ENCODE results near the gene STIP1.
"Not testable (repeated sequence)": the region's sequence is repeated elsewhere in the genome, so short reads cannot be mapped to it uniquely, and the experiment has no call there.

Gene STIP1

GRCh38 chr11:64240435-64241240 lies 54.7 kb downstream of the STIP1 start, which contains the start of gene FKBP2:
Gene FKBP2 (plus strand): TSS chr11:64241095. CDS start chr11:64242388, 1,293 bp downstream.
- DNase-seq = peak; percentile 94

- no peak for DNase-seq
Measured at GRCh38 chr11:64241241-64241490, 55.2 kb downstream of the STIP1 start.

- peak; percentile 98 for DNase-seq
Measured at GRCh38 chr11:64241491-64242374, 55.8 kb downstream of the STIP1 start.

GRCh38 chr11:64243236-64243854 lies 57.4 kb downstream of the STIP1 start:
- DNase-seq = no peak

GRCh38 chr11:64244107-64244506 lies 58.1 kb downstream of the STIP1 start:
- DNase-seq = no peak

GRCh38 chr11:64244966-64245365 lies 59.0 kb downstream of the STIP1 start:
- DNase-seq = no peak

- DNase-seq = no peak
Measured at GRCh38 chr11:64245401-64245796, 59.4 kb downstream of the STIP1 start.

- DNase-seq = peak; percentile 65
Measured at GRCh38 chr11:64245797-64246620, 60.0 kb downstream of the STIP1 start.

GRCh38 chr11:64246621-64246870 lies 60.6 kb downstream of the STIP1 start:
- not testable (repeated sequence) for DNase-seq

- DNase-seq = peak; percentile 74
Measured at GRCh38 chr11:64246871-64247728, 61.1 kb downstream of the STIP1 start, which contains the start of gene PPP1R14B. Gene PPP1R14B (minus strand): TSS chr11:64246943. CDS start chr11:64246673, 270 bp downstream.

- DNase-seq = no peak
Measured at GRCh38 chr11:64247729-64248531, 62.0 kb downstream of the STIP1 start.

- DNase-seq = no peak
Measured at GRCh38 chr11:64248578-64248977, 62.6 kb downstream of the STIP1 start.

GRCh38 chr11:64249038-64249437 lies 63.1 kb downstream of the STIP1 start:
- no peak for DNase-seq

GRCh38 chr11:64249563-64250414 lies 63.8 kb downstream of the STIP1 start:
- no peak for DNase-seq

GRCh38 chr11:64250415-64251015 lies 64.5 kb downstream of the STIP1 start:
- no peak for DNase-seq

GRCh38 chr11:64251016-64251752 lies 65.2 kb downstream of the STIP1 start, which contains the start of gene PLCB3:
Gene PLCB3 (plus strand): TSS chr11:64251530. CDS start chr11:64251650, 120 bp downstream.
- peak; percentile 53 for DNase-seq

- DNase-seq = no peak
Measured at GRCh38 chr11:64251753-64252002, 65.7 kb downstream of the STIP1 start.

- no peak for DNase-seq
Measured at GRCh38 chr11:64252003-64252872, 66.3 kb downstream of the STIP1 start.

All from NCI-H2171 treated with DMSO at 0.1 percent for 48 hours (cell line).